Omental fat pad (tissue), 4 donors: ENCODE data around the gene VRTN. TPM values are rescaled to one million over a fixed set of nuclear protein-coding genes. Genes with fewer than 3 reads are reported as not detected.
"Not testable (repeated sequence)": the region's sequence is repeated elsewhere in the genome, so short reads cannot be mapped to it uniquely, and the experiment has no call there.

Source experiments
- ATAC-seq: fragments of 150-250 bp; one replicate; pipeline ENCODE4 v1.9.1; 2016; ENCODE audit warnings: mild to moderate bottlenecking, moderate library complexity; ENCODE audit not compliant: low FRiP score
- DNase-seq: peaks from one replicate; pipeline ENCODE4 v3.0.0-alpha.2; 2019; ENCODE audit warnings: low spot score
- CTCF ChIP-seq, 3 donors: fragments of 450-650 bp; IDR thresholded peaks; one replicate each; pipeline ENCODE4 v1.5.1; 2016 to 2017; ENCODE audit warnings: antibody characterized with exemption in 3 of 3, mild to moderate bottlenecking in 3 of 3, moderate library complexity in 2 of 3
- total RNA-seq, 4 donors: library from RNA; depleted of rRNA; stranded (reverse); fragments of >200 nt; gene quantifications; one replicate each; pipeline ENCODE4 v1.1.0, GENCODE V29; 2016

The VRTN gene
- total RNA-seq, 4 donors from 2014 or later = not detected

- TF ChIP-seq CTCF (IDR thresholded peaks at IDR 0.05) = no peak
- no peak for DNase-seq
- ATAC-seq = no peak
Observed at GRCh38 chr14:74380172-74380571, 31.9 kb downstream of the VRTN start.

- DNase-seq (no peak), ATAC-seq (no peak)
- TF ChIP-seq CTCF (IDR thresholded peaks at IDR 0.05) = no peak
Observed at GRCh38 chr14:74380845-74381244, 32.6 kb downstream of the VRTN start.

- not testable (repeated sequence) for ATAC-seq, DNase-seq
Observed at GRCh38 chr14:74381571-74381970, 33.3 kb downstream of the VRTN start.

GRCh38 chr14:74382231-74382630 lies 34.0 kb downstream of the VRTN start:
- TF ChIP-seq CTCF (IDR thresholded peaks at IDR 0.05) = no peak
- no peak for ATAC-seq
- no peak for DNase-seq

- no peak for TF ChIP-seq CTCF (IDR thresholded peaks at IDR 0.05)
- DNase-seq (no peak), ATAC-seq (no peak)
Observed at GRCh38 chr14:74389980-74390379, 41.7 kb downstream of the VRTN start.

GRCh38 chr14:74390505-74390904 lies 42.2 kb downstream of the VRTN start:
- ATAC-seq, DNase-seq: not testable (repeated sequence)

- TF ChIP-seq CTCF (IDR thresholded peaks at IDR 0.05) = no peak
- no peak for ATAC-seq
- DNase-seq = no peak
Observed at GRCh38 chr14:74391479-74391878, 43.2 kb downstream of the VRTN start.

- ATAC-seq = no peak
- no peak for TF ChIP-seq CTCF (IDR thresholded peaks at IDR 0.05)
Observed at GRCh38 chr14:74392616-74393570, 44.6 kb downstream of the VRTN start.

More at GRCh38 chr14:74392616-74393570, 44.6 kb downstream of the VRTN start:
- DNase-seq = no peak
